GM19239 (cell line): ENCODE data around the gene MARK2.
A peak's percentile ranks its signal among the peaks of the same experiment; 100 is the strongest.
"Not testable (repeated sequence)": the region's sequence is repeated elsewhere in the genome, so short reads cannot be mapped to it uniquely, and the experiment has no call there.

Source experiments
- DNase-seq: peaks from one replicate; pipeline ENCODE4 v3.0.0; 2011; ENCODE audit warnings: low spot score; ENCODE audit not compliant: insufficient read length
- FAIRE-seq: peaks from 2 replicates; lab custom pipeline; 2011; peaks lifted over from hg19 to GRCh38; lab: Jason Lieb, UNC

Gene MARK2

GRCh38 chr11:63849691-63850090 is 10.8 kb downstream of the MARK2 start:
- FAIRE-seq: no peak

GRCh38 chr11:63850920-63851319 is 12.0 kb downstream of the MARK2 start:
- no peak for DNase-seq
- no peak for FAIRE-seq

More at GRCh38 chr11:63849691-63850090, 10.8 kb downstream of the MARK2 start:
- no peak for DNase-seq

GRCh38 chr11:63851364-63851763 is 12.5 kb downstream of the MARK2 start:
- DNase-seq (no peak), FAIRE-seq (peak; percentile 83)

- FAIRE-seq (no peak), DNase-seq (no peak)
These were observed 14.6 kb downstream of the MARK2 start for GRCh38 chr11:63853476-63853875.

- FAIRE-seq (no peak), DNase-seq (no peak)
These were observed 15.8 kb downstream of the MARK2 start for GRCh38 chr11:63854696-63855095.

GRCh38 chr11:63855975-63856374 is 17.1 kb downstream of the MARK2 start:
- FAIRE-seq (no peak), DNase-seq (no peak)

- no peak for DNase-seq
- FAIRE-seq: peak; percentile 42
These were observed 20.0 kb downstream of the MARK2 start for GRCh38 chr11:63858628-63859550.

- FAIRE-seq (no peak), DNase-seq (no peak)
These were observed 24.0 kb downstream of the MARK2 start for GRCh38 chr11:63862923-63863322.

- not testable (repeated sequence) for FAIRE-seq, DNase-seq
These were observed 24.7 kb downstream of the MARK2 start for GRCh38 chr11:63863620-63864019.

GRCh38 chr11:63866211-63866610 is 27.3 kb downstream of the MARK2 start:
- FAIRE-seq (peak; percentile 75), DNase-seq (peak; percentile 75)

GRCh38 chr11:63867511-63867910 is 28.6 kb downstream of the MARK2 start:
- DNase-seq (no peak), FAIRE-seq (no peak)

- no peak for FAIRE-seq
- DNase-seq: no peak
These were observed 29.6 kb downstream of the MARK2 start for GRCh38 chr11:63868399-63869064.

GRCh38 chr11:63869171-63869591 is 30.3 kb downstream of the MARK2 start:
- DNase-seq (no peak), FAIRE-seq (no peak)

GRCh38 chr11:63869683-63870082 is 30.8 kb downstream of the MARK2 start:
- DNase-seq (no peak), FAIRE-seq (no peak)

- FAIRE-seq (no peak), DNase-seq (no peak)
These were observed 31.6 kb downstream of the MARK2 start for GRCh38 chr11:63870351-63871140.

GRCh38 chr11:63871962-63872799 is 33.3 kb downstream of the MARK2 start:
- FAIRE-seq (peak; percentile 88), DNase-seq (peak; percentile 82)

GRCh38 chr11:63872800-63873197 is 33.9 kb downstream of the MARK2 start:
- no peak for FAIRE-seq
- no peak for DNase-seq

- no peak for DNase-seq
- FAIRE-seq: no peak
These were observed 34.4 kb downstream of the MARK2 start for GRCh38 chr11:63873311-63873710.

- DNase-seq (no peak), FAIRE-seq (no peak)
These were observed 35.6 kb downstream of the MARK2 start for GRCh38 chr11:63874511-63874910.
